Lower leg skin (tissue), 3 donors: ENCODE results near the gene ABCF2.

Source experiments
- POLR2A ChIP-seq, 2 donors: fragments of 450-650 bp; IDR thresholded peaks; one replicate each; pipeline ENCODE4 v1.6.1; 2016 to 2017; ENCODE audit warnings: antibody characterized with exemption in 2 of 2, mild to moderate bottlenecking in 1 of 2, moderate library complexity in 1 of 2
- TF ChIP-seq, protein P1 (sequence below), 3 donors: fragments of 450-650 bp; IDR thresholded peaks; one replicate each; pipeline ENCODE4 v1.5.1; 2016; ENCODE audit warnings: antibody characterized with exemption in 3 of 3, mild to moderate bottlenecking in 3 of 3, moderate library complexity in 2 of 3

- TF ChIP-seq, protein P1, sequence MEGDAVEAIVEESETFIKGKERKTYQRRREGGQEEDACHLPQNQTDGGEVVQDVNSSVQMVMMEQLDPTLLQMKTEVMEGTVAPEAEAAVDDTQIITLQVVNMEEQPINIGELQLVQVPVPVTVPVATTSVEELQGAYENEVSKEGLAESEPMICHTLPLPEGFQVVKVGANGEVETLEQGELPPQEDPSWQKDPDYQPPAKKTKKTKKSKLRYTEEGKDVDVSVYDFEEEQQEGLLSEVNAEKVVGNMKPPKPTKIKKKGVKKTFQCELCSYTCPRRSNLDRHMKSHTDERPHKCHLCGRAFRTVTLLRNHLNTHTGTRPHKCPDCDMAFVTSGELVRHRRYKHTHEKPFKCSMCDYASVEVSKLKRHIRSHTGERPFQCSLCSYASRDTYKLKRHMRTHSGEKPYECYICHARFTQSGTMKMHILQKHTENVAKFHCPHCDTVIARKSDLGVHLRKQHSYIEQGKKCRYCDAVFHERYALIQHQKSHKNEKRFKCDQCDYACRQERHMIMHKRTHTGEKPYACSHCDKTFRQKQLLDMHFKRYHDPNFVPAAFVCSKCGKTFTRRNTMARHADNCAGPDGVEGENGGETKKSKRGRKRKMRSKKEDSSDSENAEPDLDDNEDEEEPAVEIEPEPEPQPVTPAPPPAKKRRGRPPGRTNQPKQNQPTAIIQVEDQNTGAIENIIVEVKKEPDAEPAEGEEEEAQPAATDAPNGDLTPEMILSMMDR (IDR thresholded peaks at IDR 0.05): no peak
- no peak for TF ChIP-seq POLR2A (IDR thresholded peaks at IDR 0.05)
Observed at GRCh38 chr7:151248346-151249033, 21.5 kb upstream of the ABCF2 start, which contains the start of gene SMARCD3.
